ENCODE measurements around the gene RPS6KA2.

Gene RPS6KA2

GRCh38 chr6:166520905-166521834 lies 105.9 kb downstream of the RPS6KA2 start:
- Mint-ChIP-seq H3K4me3 (no peak overlapping the region), H3K9me3 (peaks cover 2% of the 10 kb centered on the region), H3K27me3 (ENCODE audit: low read depth) (no peaks in the 10 kb centered on the region), H3K27ac (no peak overlapping the region), H3K4me1 (no peaks in the 10 kb centered on the region), H3K36me3 (ENCODE audit: low read depth) (peaks cover 10% of the 10 kb centered on the region)
- TF ChIP-seq CTCF (IDR thresholded peaks at IDR 0.05; ENCODE audit: unreplicated experiment in 3 of 3): no peak

- TF ChIP-seq CTCF (IDR thresholded peaks at IDR 0.05; ENCODE audit: unreplicated experiment in 3 of 3): no peak
- peaks cover 4% of the 10 kb centered on the region for H3K9me3 Mint-ChIP-seq
- H3K4me3 Mint-ChIP-seq: no peak overlapping the region
- H3K4me1 Mint-ChIP-seq: no peaks in the 10 kb centered on the region
- H3K27ac Mint-ChIP-seq: no peak overlapping the region
- H3K36me3 Mint-ChIP-seq (ENCODE audit: low read depth): peaks cover 16% of the 10 kb centered on the region
- no peaks in the 10 kb centered on the region for H3K27me3 Mint-ChIP-seq (ENCODE audit: low read depth)
These were observed 110.7 kb downstream of the RPS6KA2 start for GRCh38 chr6:166516251-166516884.

- Mint-ChIP-seq H3K4me1 (no peaks in the 10 kb centered on the region), H3K9me3 (peaks cover 4% of the 10 kb centered on the region), H3K27me3 (ENCODE audit: low read depth) (no peaks in the 10 kb centered on the region), H3K4me3 (no peak overlapping the region), H3K36me3 (ENCODE audit: low read depth) (peaks cover 14% of the 10 kb centered on the region), H3K27ac (no peak overlapping the region)
- no peak for TF ChIP-seq CTCF (IDR thresholded peaks at IDR 0.05; ENCODE audit: unreplicated experiment in 3 of 3)
These were observed 111.8 kb downstream of the RPS6KA2 start for GRCh38 chr6:166515072-166515810.

GRCh38 chr6:166514196-166514595 lies 112.9 kb downstream of the RPS6KA2 start:
- H3K9me3 Mint-ChIP-seq: peaks cover 4% of the 10 kb centered on the region
- H3K27ac Mint-ChIP-seq: no peak overlapping the region
- no peak overlapping the region for H3K4me3 Mint-ChIP-seq
- no peaks in the 10 kb centered on the region for H3K27me3 Mint-ChIP-seq (ENCODE audit: low read depth)
- no peaks in the 10 kb centered on the region for H3K4me1 Mint-ChIP-seq
- peaks cover 15% of the 10 kb centered on the region for H3K36me3 Mint-ChIP-seq (ENCODE audit: low read depth)
- TF ChIP-seq CTCF (IDR thresholded peaks at IDR 0.05; ENCODE audit: unreplicated experiment in 3 of 3): no peak

GRCh38 chr6:166512567-166512966 lies 114.5 kb downstream of the RPS6KA2 start:
- Mint-ChIP-seq H3K4me1 (no peaks in the 10 kb centered on the region), H3K27ac (no peak overlapping the region), H3K36me3 (ENCODE audit: low read depth) (peaks cover 15% of the 10 kb centered on the region), H3K4me3 (no peak overlapping the region), H3K9me3 (peaks cover 4% of the 10 kb centered on the region), H3K27me3 (ENCODE audit: low read depth) (no peaks in the 10 kb centered on the region)
- no peak for TF ChIP-seq CTCF (IDR thresholded peaks at IDR 0.05; ENCODE audit: unreplicated experiment in 3 of 3)
